Measurements from ENCODE around the gene ARL2BP. TPM values are rescaled to one million over a fixed set of nuclear protein-coding genes. Genes with fewer than 3 reads are reported as not detected.

Gene ARL2BP
- total RNA-seq, 1 donor from 2014 or later = 60.0 TPM

DNA sequence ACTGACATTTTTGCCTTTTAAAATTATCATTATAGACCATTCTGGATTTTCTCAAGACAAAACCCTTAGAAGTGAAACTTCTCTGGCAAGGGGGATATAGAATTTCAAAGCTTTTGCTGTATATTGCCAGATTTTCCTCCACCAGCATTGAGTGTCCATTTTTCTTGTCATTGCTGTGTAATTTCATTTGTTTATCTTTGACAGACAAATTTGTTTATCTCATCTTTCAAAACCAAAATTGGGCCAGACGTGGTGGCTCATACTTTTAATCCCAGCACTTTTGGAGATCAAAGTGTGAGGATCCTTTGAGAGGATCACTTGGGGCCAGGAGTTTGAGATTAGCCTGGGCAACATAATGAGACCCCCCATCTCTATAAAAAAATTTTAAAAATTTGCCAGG lies 16.0 kb upstream of the ARL2BP start:
- Histone ChIP-seq H3K27ac (no peak overlapping the region), H3K4me1 (no peaks in the 10 kb centered on the region), H3K27me3 (no peaks in the 10 kb centered on the region), H3K9me3 (no peaks in the 10 kb centered on the region), H3K4me3 (no peak overlapping the region), H3K36me3 (peaks cover 97% of the 10 kb centered on the region)
- intact Hi-C loops (cut with DNase I) = no loop called here
- ATAC-seq (no peak), DNase-seq (no peak)
- TF ChIP-seq, protein P1, sequence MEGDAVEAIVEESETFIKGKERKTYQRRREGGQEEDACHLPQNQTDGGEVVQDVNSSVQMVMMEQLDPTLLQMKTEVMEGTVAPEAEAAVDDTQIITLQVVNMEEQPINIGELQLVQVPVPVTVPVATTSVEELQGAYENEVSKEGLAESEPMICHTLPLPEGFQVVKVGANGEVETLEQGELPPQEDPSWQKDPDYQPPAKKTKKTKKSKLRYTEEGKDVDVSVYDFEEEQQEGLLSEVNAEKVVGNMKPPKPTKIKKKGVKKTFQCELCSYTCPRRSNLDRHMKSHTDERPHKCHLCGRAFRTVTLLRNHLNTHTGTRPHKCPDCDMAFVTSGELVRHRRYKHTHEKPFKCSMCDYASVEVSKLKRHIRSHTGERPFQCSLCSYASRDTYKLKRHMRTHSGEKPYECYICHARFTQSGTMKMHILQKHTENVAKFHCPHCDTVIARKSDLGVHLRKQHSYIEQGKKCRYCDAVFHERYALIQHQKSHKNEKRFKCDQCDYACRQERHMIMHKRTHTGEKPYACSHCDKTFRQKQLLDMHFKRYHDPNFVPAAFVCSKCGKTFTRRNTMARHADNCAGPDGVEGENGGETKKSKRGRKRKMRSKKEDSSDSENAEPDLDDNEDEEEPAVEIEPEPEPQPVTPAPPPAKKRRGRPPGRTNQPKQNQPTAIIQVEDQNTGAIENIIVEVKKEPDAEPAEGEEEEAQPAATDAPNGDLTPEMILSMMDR (IDR thresholded peaks at IDR 0.05) = no peak

DNA sequence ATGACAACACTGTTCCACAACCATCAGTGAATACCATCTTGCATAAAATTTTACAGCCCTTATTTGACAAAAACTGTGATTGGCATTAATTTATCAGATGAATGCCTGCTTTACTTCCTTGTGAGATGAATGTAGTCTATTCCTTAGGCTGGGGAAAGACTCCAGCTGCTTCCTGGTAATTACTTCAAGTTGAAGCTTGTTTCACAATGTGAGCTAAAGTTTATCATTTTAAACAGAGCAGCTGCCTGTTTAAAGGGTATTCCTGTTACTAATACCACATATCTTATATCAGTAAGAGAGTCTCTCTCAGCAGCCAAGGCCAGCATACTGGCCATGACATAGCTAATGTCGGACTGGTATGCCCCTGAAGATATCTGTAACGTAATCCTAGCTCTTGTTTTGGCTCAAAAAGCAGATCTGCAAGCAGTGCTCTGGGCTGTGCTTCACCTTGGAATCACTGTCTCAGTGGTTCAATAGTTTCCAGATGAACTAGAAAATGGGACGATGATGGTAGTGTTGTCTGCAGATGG lies 13.2 kb upstream of the ARL2BP start:
- no peak for DNase-seq
- intact Hi-C loops (cut with DNase I) = no loop called here
- Histone ChIP-seq H3K36me3 (peaks cover 96% of the 10 kb centered on the region), H3K4me3 (no peak overlapping the region), H3K9me3 (no peaks in the 10 kb centered on the region), H3K27me3 (no peaks in the 10 kb centered on the region), H3K27ac (no peak overlapping the region), H3K4me1 (no peaks in the 10 kb centered on the region)
- no peak for ATAC-seq
- TF ChIP-seq, protein P1 (IDR thresholded peaks at IDR 0.05) = no peak

DNA sequence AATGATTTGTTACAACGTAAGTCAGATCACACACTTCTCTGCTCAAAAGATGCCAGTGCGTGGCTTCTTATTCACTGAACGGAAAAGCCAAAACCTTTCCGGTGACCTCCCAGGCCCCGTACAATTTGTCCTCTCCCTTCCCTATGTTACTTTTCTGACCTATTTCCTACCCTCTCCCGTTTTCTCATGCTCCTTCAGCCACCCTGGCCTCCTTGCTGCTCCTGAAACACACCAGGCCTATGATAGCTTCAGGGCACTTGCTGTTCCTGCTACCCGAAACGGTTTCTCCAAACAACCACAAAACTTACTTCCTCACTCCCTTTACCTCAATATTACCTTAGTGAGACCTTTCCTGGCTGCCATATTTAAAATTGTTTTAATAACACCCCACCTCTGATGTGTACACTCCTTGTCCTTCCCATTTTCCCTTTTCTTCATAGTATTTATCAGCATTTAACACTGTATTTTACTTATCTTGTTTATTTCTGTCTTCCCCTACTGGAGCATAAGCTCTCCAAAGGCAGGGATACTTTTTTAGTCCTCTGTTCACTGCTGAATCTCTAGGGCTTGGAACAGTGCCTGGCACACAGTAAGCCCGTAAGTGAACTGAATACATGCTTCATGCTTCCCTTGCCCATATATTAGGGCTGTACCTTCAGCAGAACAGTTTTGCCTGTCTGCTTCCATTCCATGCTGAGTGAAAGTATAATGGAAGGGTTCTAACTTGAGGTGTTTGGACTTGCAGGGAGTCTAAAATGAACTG lies 10.9 kb upstream of the ARL2BP start:
- Histone ChIP-seq H3K9me3 (no peaks in the 10 kb centered on the region), H3K4me3 (no peak overlapping the region), H3K27me3 (no peaks in the 10 kb centered on the region), H3K4me1 (no peaks in the 10 kb centered on the region), H3K27ac (no peak overlapping the region), H3K36me3 (peaks cover 91% of the 10 kb centered on the region)
- TF ChIP-seq, protein P1 (IDR thresholded peaks at IDR 0.05) = no peak
- intact Hi-C loops (cut with DNase I) = no loop called here
- ATAC-seq = no peak
- DNase-seq = no peak

DNA sequence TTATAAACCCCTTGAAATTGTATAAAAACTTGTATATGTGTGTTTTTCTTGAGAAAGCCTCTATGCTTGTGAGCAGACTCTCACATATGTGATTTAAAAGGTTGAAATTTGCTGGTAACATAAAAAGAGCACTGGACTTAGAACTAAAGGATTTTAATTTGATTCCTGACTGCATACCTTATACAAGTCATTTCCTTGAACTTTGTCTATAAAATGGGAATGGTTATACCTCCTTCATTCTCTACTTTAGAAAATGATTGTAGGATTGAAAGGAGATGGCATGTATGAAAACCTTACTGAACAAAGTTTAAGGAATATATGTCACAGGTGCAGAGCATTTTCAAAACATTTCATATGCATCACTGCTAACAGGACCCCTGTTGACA lies 10.4 kb upstream of the ARL2BP start:
- Histone ChIP-seq H3K9me3 (no peaks in the 10 kb centered on the region), H3K4me1 (no peaks in the 10 kb centered on the region), H3K27me3 (no peaks in the 10 kb centered on the region), H3K27ac (no peak overlapping the region), H3K4me3 (no peak overlapping the region), H3K36me3 (peaks cover 90% of the 10 kb centered on the region)
- no peak for ATAC-seq
- no peak for DNase-seq
- TF ChIP-seq, protein P1 (IDR thresholded peaks at IDR 0.05) = no peak
- intact Hi-C loops (cut with DNase I) = no loop called here

DNA sequence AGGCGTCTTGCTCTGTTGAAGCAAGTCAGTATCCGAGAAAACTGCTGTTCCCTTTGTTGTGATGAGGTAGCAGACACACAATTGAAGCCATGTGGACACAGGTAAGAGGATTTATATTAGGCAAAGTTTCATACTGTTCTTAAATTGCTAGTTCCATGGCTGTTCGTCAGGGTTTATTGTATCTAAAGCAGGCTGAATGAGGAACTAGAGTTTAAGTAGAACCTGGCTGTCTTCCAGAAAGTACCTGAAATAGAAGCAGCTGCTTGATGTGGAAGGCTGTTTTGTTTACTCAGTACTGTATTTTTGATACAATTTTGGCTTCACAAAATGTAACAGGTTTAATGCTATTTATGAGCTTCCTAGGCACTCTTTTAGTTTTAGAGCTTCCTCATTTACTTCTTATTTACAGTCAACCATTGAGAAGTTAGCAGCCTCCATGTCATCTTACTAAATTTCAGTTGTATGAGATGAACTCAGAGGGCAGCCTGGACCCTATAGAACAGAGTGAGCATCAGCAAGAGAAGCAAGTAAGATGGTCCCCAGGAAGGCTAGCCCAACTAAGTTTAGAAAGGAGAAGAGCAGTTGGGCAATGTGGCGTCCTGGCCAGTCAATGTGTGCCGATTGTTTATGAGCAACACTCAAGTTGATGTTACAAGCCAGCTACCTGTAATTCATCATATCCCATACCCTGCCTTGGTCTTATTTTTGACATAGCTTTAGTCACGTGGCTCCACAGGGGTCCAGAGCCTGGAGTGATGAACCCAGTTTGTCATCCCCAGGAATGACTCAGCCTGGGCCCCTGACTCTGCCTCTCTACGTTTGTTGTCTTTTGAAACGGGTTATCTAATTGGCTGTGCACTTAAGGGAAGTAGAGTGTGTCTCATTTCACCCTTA lies 9.7 kb upstream of the ARL2BP start:
- intact Hi-C loops (cut with DNase I) = no loop called here
- H3K27me3 ChIP-seq = no peaks in the 10 kb centered on the region
- no peak overlapping the region for H3K4me3 ChIP-seq
- TF ChIP-seq, protein P1 (IDR thresholded peaks at IDR 0.05) = no peak
- H3K36me3 ChIP-seq = peaks cover 89% of the 10 kb centered on the region
- DNase-seq = no peak
- no peaks in the 10 kb centered on the region for H3K4me1 ChIP-seq
- H3K9me3 ChIP-seq = no peaks in the 10 kb centered on the region
- peak; percentile 53 for ATAC-seq
- H3K27ac ChIP-seq = no peak overlapping the region

Measured in upper lobe of right lung (tissue), 1 donor.